SK-N-SH (cell line): ENCODE data around the gene GLYATL1B. TPM values are rescaled to one million over a fixed set of nuclear protein-coding genes. Genes with fewer than 3 reads are reported as not detected.
"Not testable (repeated sequence)": the region's sequence is repeated elsewhere in the genome, so short reads cannot be mapped to it uniquely, and the experiment has no call there.

Experiments used
- CTCF ChIA-PET: fragments of 300-600, 350-600 bp; formaldehyde crosslinking; extraction: SDS; loops from one replicate; lab custom pipeline; 2021; lab: Yijun Ruan, JAX
- POLR2A ChIA-PET: fragments of 350-600 bp; sonication (Branson Sonifier 250); formaldehyde crosslinking; extraction: SDS; loops from one replicate; lab custom pipeline; 2020; ENCODE audit warnings: antibody characterized with exemption, inconsistent platforms; lab: Yijun Ruan, JAX
- DNase-seq: peaks from one replicate; pipeline ENCODE4 v3.0.0; 2012
- H2AFZ ChIP-seq: fragments of 200-600 bp; sonication (generic); 2 replicates; pipeline ENCODE4 v1.8.1; 2016; ENCODE audit warnings: antibody characterized with exemption, mild to moderate bottlenecking, low read depth
- H3F3A ChIP-seq: fragments of 200-600 bp; sonication (generic); replicated peaks from 2 replicates; pipeline ENCODE3; 2016; ENCODE audit warnings: antibody characterized with exemption, mild to moderate bottlenecking; ENCODE audit not compliant: insufficient read depth
- H3K27ac ChIP-seq, 2 experiments: fragments of 200-500 bp in 1 of 2; fragments of 200-600 bp in 1 of 2; sonication (Bioruptor generic) in 1 of 2; sonication (generic), shearing (Covaris generic) in 1 of 2; 2 replicates each; pipeline versions ENCODE4 v1.5.1 to v1.6.1; 2014 to 2016; ENCODE audit warnings: low read depth in 2 of 2, inconsistent platforms in 1 of 2, low read length in 1 of 2, mild to moderate bottlenecking in 1 of 2, mixed read lengths in 1 of 2
- H3K27me3 ChIP-seq: fragments of 200-600 bp; sonication (generic), shearing (Covaris generic); 2 replicates; pipeline ENCODE4 v1.6.1; 2016; ENCODE audit warnings: mixed run types; ENCODE audit not compliant: insufficient read depth
- H3K36me3 ChIP-seq, 2 experiments: fragments of 200-500 bp in 1 of 2; fragments of 200-600 bp in 1 of 2; sonication (Bioruptor generic) in 1 of 2; sonication (generic) in 1 of 2; replicated peaks in 1 of 2; 2 replicates each; pipeline versions ENCODE3 to v1.5.1; 2014 to 2016; ENCODE audit warnings: low read length in 1 of 2, mild to moderate bottlenecking in 1 of 2; ENCODE audit not compliant: insufficient read depth in 2 of 2, control insufficient read depth in 1 of 2
- H3K4me1 ChIP-seq, 2 experiments: fragments of 200-500 bp in 1 of 2; fragments of 200-600 bp in 1 of 2; sonication (Bioruptor generic) in 1 of 2; sonication (generic), shearing (Covaris generic) in 1 of 2; 2 replicates each; pipeline versions ENCODE4 v1.5.1 to v1.6.1; 2014 to 2016; ENCODE audit warnings: low read depth in 1 of 2, low read length in 1 of 2, mixed run types in 1 of 2; ENCODE audit not compliant: insufficient read depth in 2 of 2, control insufficient read depth in 1 of 2
- H3K4me2 ChIP-seq: fragments of 200-600 bp; sonication (generic), shearing (Covaris generic); 2 replicates; pipeline ENCODE4 v1.6.1; 2017; ENCODE audit warnings: mixed run types
- H3K4me3 ChIP-seq, 2 experiments: fragments of 200-500 bp in 1 of 2; fragments of 200-600 bp in 1 of 2; sonication (Bioruptor generic) in 1 of 2; sonication (generic), shearing (Covaris generic) in 1 of 2; 2 replicates each; pipeline versions ENCODE4 v1.5.1 to v1.8.1; 2014 to 2016; ENCODE audit warnings: low read depth in 2 of 2, inconsistent platforms in 1 of 2, low read length in 1 of 2, mild to moderate bottlenecking in 1 of 2, mixed read lengths in 1 of 2, moderate library complexity in 1 of 2
- H3K79me2 ChIP-seq: fragments of 200-600 bp; sonication (generic); 2 replicates; pipeline ENCODE4 v1.8.1; 2017; ENCODE audit warnings: mild to moderate bottlenecking; ENCODE audit not compliant: insufficient read depth
- H3K9ac ChIP-seq: fragments of 200-600 bp; sonication (generic); 2 replicates; pipeline ENCODE4 v1.6.1; 2017; ENCODE audit warnings: mixed run types
- H3K9me2 ChIP-seq: fragments of 200-600 bp; sonication (generic); 2 replicates; pipeline ENCODE4 v1.6.1; 2017; ENCODE audit warnings: mixed run types
- H3K9me3 ChIP-seq: fragments of 200-600 bp; sonication (generic); 2 replicates; pipeline ENCODE4 v1.6.1; 2017; ENCODE audit warnings: mixed run types, mild to moderate bottlenecking, moderate library complexity
- H4K20me1 ChIP-seq: fragments of 200-600 bp; sonication (generic); 2 replicates; pipeline ENCODE4 v1.6.1; 2017; ENCODE audit warnings: mild to moderate bottlenecking, mixed run types; ENCODE audit not compliant: insufficient read depth
- EP300 ChIP-seq, 2 experiments: IDR thresholded peaks; 2 replicates each; pipeline versions ENCODE4 v1.4.0 to v1.6.1; 2012; ENCODE audit warnings: borderline replicate concordance in 1 of 2, low read depth in 1 of 2, low read length in 1 of 2
- FOSL2 ChIP-seq: IDR thresholded peaks from 2 replicates; pipeline ENCODE4 v1.4.0; 2012; ENCODE audit warnings: low read depth, mild to moderate bottlenecking, moderate library complexity, borderline replicate concordance
- NRF1 ChIP-seq: IDR thresholded peaks from 2 replicates; pipeline ENCODE4 v1.6.1; 2012; ENCODE audit warnings: low read depth, mild to moderate bottlenecking, low read length
- POLR2AphosphoS5 ChIP-seq: IDR thresholded peaks from 2 replicates; pipeline ENCODE4 v1.6.1; 2012; ENCODE audit warnings: low read depth, low read length
- RAD21 ChIP-seq: IDR thresholded peaks from 2 replicates; pipeline ENCODE4 v1.6.1; 2012; ENCODE audit warnings: mild to moderate bottlenecking, low read length
- SIN3A ChIP-seq: IDR thresholded peaks from 2 replicates; pipeline ENCODE4 v1.6.1; 2012; ENCODE audit warnings: low read depth, mild to moderate bottlenecking, low read length, moderate library complexity, borderline replicate concordance
- WGBS: methylation state at CpG from one replicate; pipeline ENCODE4 v1.1.6; 2017; ENCODE audit warnings: low lambda C conversion rate; 5-methylcytosine and 5-hydroxymethylcytosine counted together
- polyA plus RNA-seq, 3 experiments: library from polyadenylated mRNA; depleted of rRNA; stranded (reverse); fragments of >200 nt; gene quantifications; 2 replicates each; pipeline ENCODE4 v1.2.3, GENCODE V29; 2012
- TF ChIP-seq, protein P1 (sequence below): IDR thresholded peaks from 2 replicates; pipeline ENCODE4; 2012
- TF ChIP-seq, protein P2 (sequence below): IDR thresholded peaks from 2 replicates; pipeline ENCODE4 v1.4.0; 2012; ENCODE audit warnings: low read depth, borderline replicate concordance
- TF ChIP-seq, protein P3 (sequence below): IDR thresholded peaks from 2 replicates; pipeline ENCODE4 v1.4.0; 2012; ENCODE audit warnings: low read depth, borderline replicate concordance

The GLYATL1B gene
- polyA plus RNA-seq, 1 of the 3 experiments (the other 2 are of a cell fraction), result not detected

DNA sequence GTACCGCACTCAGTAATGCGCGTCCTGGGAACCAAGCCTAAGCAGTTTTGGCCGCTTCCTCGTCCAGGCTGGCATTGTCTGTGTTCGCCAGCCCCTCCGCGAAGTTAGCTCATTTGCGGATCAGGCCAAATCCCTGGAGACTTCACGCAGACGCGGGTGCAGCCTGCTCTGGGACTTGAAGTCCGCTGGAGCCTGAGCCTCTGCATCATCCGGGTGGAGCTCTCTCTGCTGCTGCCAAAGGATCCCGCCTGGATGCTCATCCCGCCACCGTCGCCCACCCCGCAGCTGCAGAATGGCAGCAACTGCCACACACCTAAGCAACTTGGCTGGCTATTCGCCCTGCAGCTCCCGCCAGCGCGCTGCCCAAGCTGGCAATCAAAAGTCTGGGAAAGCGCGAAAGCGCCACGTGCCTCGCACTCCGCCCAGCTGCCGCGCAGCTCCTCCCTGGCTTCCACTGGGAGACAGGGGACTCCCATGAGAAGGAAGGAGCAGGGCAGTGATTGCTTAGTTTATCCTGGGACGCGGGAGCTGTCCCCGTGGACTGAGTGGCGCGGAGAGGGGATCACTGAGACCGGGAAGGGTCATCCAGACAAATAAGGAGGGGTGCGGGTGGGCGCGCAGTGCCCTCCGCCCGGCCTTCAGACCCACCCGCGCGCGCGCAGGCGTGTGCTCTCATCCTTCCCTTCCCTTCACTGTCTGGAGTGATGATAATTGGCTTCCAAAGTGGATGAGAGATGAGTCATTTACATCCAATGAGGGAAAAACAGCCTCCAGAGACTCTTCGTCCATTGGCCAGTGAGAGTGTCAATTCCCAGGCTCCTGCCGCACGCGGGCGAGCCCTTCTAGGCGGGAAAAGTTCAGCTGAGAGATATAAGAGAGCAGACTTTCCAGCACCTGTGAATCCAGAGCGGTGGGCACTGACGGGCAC is 23.2 kb upstream of the GLYATL1B start:
- CTCF ChIA-PET, result interaction anchor here (1.0 to 1.2 kb wide), 2 partner anchors 73 kb away, joined by 5 to 7 read pairs; no protein-coding TSS in a partner anchor
- Histone ChIP-seq H3K9ac (no peak overlapping the region), H3K4me1 (no peaks in the 10 kb centered on the region; a peak in 1 of 4 replicates), H3K36me3 (no peaks in the 10 kb centered on the region), H3K4me3 (peak overlapping the region in 1 of 2 experiments; percentile 16; a peak in 1 of 4 replicates), H4K20me1 (no peaks in the 10 kb centered on the region), H3K4me2 (peak overlapping the region; percentile 33; the same call in 1 of the 2 replicates), H3K9me2 (no peaks in the 10 kb centered on the region), H3K27me3 (peaks cover 58% of the 10 kb centered on the region), H3F3A (no peaks in the 10 kb centered on the region), H3K79me2 (no peaks in the 10 kb centered on the region), H3K27ac (no peak overlapping the region), H3K9me3 (no peaks in the 10 kb centered on the region), H2AFZ (peak overlapping the region; percentile 51; the same call in 1 of the 2 replicates)
- WGBS, result 23% methylated on average over 37 of the region's 56 CpGs
- TF ChIP-seq NRF1, result 0 out of 2 replicates have a peak, but pooled peaks have one; percentile 11
- TF ChIP-seq, protein P1, sequence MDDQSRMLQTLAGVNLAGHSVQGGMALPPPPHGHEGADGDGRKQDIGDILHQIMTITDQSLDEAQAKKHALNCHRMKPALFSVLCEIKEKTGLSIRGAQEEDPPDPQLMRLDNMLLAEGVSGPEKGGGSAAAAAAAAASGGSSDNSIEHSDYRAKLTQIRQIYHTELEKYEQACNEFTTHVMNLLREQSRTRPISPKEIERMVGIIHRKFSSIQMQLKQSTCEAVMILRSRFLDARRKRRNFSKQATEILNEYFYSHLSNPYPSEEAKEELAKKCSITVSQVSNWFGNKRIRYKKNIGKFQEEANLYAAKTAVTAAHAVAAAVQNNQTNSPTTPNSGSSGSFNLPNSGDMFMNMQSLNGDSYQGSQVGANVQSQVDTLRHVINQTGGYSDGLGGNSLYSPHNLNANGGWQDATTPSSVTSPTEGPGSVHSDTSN, result peak; percentile 83
- no peak for TF ChIP-seq EP300 (IDR thresholded peaks at IDR 0.05; ENCODE audit: borderline replicate concordance in 1 of 2, low read depth in 1 of 2, low read length in 1 of 2)
- POLR2A ChIA-PET, result no interaction called here
- DNase-seq, result peak; percentile 8

DNA sequence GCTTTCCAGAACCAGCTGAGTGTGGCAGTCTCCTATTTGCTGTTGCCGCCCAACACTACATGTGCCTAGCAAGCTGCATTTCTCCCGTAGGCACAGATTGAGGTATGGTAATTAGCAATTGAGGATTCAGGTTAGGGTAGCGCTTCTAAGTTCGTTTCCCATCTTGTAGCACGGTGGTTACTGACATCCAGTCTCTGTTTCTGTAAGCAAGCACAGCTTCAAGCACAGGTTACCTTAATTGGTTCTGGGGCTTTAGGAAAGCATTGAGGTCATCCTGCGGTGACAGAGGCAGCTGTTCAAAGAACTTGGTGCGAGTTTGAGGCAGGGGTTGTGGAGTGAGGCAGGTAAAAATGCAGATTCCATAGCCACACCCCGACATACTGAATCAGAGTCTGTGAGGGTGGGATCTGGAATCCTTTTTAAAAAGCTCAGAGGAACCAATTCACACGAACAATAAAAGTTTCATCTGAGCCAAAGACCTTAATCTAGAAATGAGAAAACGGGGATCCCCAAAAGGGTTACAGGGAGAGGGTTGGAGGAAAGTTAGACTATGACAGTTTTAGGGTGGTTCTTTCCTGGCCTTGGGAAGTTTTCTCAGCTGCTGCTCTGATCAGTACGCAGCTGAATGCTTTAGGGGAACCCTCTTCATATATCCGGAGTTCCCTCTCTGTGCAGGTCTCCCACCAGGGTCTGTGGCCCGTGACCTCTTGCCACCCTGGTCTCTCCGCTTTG is 21.9 kb upstream of the GLYATL1B start:
- H4K20me1 ChIP-seq, H3F3A ChIP-seq, H3K9me3 ChIP-seq, H3K4me2 ChIP-seq, H3K27ac ChIP-seq, POLR2A ChIA-PET, H3K79me2 ChIP-seq, H2AFZ ChIP-seq, H3K4me1 ChIP-seq, H3K9ac ChIP-seq, H3K9me2 ChIP-seq, H3K36me3 ChIP-seq, DNase-seq, H3K4me3 ChIP-seq: not testable (repeated sequence)
- peaks cover 62% of the 10 kb centered on the region for H3K27me3 ChIP-seq
- CTCF ChIA-PET, result interaction anchor here (0.8 to 1.2 kb wide), 2 partner anchors 72 to 94 kb away, joined by 4 to 5 read pairs; no protein-coding TSS in a partner anchor
- WGBS, result 14% methylated on average over 14 of the region's 14 CpGs

DNA sequence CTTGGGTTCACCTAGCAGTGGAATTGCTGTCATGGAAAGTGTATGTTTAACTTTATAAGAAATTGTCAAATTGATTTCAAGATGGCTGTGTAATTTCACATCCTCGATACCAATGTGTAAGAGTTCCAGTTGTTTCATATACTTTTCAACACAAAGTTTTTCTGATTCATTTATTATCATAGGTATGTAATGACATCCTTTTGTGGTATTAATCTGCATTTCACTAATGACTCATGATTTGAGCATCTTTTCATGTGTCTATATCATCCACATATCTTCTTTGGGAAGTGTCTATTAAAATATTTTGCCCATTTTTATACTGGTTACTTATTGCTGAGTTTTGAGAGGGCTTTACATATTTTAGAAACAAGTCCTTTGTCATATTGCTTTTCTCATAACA is 17.0 kb upstream of the GLYATL1B start:
- no peak overlapping the region for H3K4me3 ChIP-seq
- WGBS, result 0% methylated on average over 1 of the region's 1 CpG
- no peaks in the 10 kb centered on the region for H3K36me3 ChIP-seq
- H3F3A ChIP-seq, result no peaks in the 10 kb centered on the region
- H2AFZ ChIP-seq, result no peak overlapping the region
- H3K27me3 ChIP-seq, result peaks cover 20% of the 10 kb centered on the region; the same call in 1 of the 2 replicates
- H3K27ac ChIP-seq, result no peak overlapping the region
- H3K9me2 ChIP-seq, result no peaks in the 10 kb centered on the region
- CTCF ChIA-PET, result interaction anchor here (4.2 kb wide), 1 partner anchor 67 kb away, joined by 16 read pairs; no protein-coding TSS in a partner anchor
- no peak for DNase-seq
- H3K9me3 ChIP-seq, result no peaks in the 10 kb centered on the region
- no peak overlapping the region for H3K9ac ChIP-seq
- no peaks in the 10 kb centered on the region for H4K20me1 ChIP-seq
- no peaks in the 10 kb centered on the region for H3K4me1 ChIP-seq
- no peak overlapping the region for H3K4me2 ChIP-seq
- POLR2A ChIA-PET, result no interaction called here
- H3K79me2 ChIP-seq, result no peaks in the 10 kb centered on the region
- TF ChIP-seq POLR2AphosphoS5 (no peak), RAD21 (no peak), SIN3A (no peak), FOSL2 (no peak)
- TF ChIP-seq, protein P2, sequence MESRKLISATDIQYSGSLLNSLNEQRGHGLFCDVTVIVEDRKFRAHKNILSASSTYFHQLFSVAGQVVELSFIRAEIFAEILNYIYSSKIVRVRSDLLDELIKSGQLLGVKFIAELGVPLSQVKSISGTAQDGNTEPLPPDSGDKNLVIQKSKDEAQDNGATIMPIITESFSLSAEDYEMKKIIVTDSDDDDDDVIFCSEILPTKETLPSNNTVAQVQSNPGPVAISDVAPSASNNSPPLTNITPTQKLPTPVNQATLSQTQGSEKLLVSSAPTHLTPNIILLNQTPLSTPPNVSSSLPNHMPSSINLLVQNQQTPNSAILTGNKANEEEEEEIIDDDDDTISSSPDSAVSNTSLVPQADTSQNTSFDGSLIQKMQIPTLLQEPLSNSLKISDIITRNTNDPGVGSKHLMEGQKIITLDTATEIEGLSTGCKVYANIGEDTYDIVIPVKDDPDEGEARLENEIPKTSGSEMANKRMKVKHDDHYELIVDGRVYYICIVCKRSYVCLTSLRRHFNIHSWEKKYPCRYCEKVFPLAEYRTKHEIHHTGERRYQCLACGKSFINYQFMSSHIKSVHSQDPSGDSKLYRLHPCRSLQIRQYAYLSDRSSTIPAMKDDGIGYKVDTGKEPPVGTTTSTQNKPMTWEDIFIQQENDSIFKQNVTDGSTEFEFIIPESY, result no peak
- TF ChIP-seq, protein P3, sequence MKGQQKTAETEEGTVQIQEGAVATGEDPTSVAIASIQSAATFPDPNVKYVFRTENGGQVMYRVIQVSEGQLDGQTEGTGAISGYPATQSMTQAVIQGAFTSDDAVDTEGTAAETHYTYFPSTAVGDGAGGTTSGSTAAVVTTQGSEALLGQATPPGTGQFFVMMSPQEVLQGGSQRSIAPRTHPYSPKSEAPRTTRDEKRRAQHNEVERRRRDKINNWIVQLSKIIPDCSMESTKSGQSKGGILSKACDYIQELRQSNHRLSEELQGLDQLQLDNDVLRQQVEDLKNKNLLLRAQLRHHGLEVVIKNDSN, result no peak
